Measurements from ENCODE around the gene NSUN2. TPM values are rescaled to one million over a fixed set of nuclear protein-coding genes. Genes with fewer than 3 reads are reported as not detected.

NSUN2 gene
- polyA plus RNA-seq (2013, experiment 1 of 2): 23.3 TPM
- polyA plus RNA-seq (2013, experiment 2 of 2): 22.9 TPM

GRCh38 chr5:6632888-6633468 is at the start of gene NSUN2, which contains the start of gene SRD5A1:
Gene NSUN2 (minus strand): TSS chr5:6633044. CDS start chr5:6632979, 65 bp downstream.
Gene SRD5A1 (plus strand): TSS chr5:6633440. CDS start chr5:6633577, 137 bp downstream.
- Histone ChIP-seq H2AFZ (ENCODE audit: low read depth, low read length) (peak within 1 kb of the TSS; percentile 83), H3K4ac (ENCODE audit: low read depth in 1 of 2, low read length in 2 of 2) (peak within 1 kb of the TSS; percentile 89 to 91), H3K27ac (ENCODE audit: low read length, poor library complexity, severe bottlenecking) (peak within 1 kb of the TSS; percentile 97), H2BK120ac (ENCODE audit: low read depth, low read length) (peak within 1 kb of the TSS; percentile 58), H3K14ac (ENCODE audit: low read length in 2 of 2) (peak within 1 kb of the TSS in 1 of 2 experiments; percentile 93), H2BK15ac (ENCODE audit: low read depth, poor library complexity, severe bottlenecking) (peak within 1 kb of the TSS; percentile 97), H2BK5ac (ENCODE audit: low read depth, low read length, poor library complexity, severe bottlenecking) (peak within 1 kb of the TSS; percentile 99), H2AK5ac (ENCODE audit: low read length, severe bottlenecking) (no peak within 1 kb of the TSS), H3K4me2 (ENCODE audit: low read length, poor library complexity, severe bottlenecking) (peak within 1 kb of the TSS; percentile 90), H3K79me1 (replicated peaks; ENCODE audit: low read length, poor library complexity, severe bottlenecking) (peaks cover 25% of the 10 kb centered on the region), H3K9me3 (ENCODE audit: control insufficient read depth, low read length) (no peaks in the 10 kb centered on the region), H3K23ac (ENCODE audit: low read length in 2 of 2) (peak within 1 kb of the TSS; percentile 46), H4K8ac (ENCODE audit: low read length) (peak within 1 kb of the TSS; percentile 82), H4K91ac (ENCODE audit: low read length) (no peak within 1 kb of the TSS), H3K4me3 (ENCODE audit: insufficient read depth in 1 of 2, low read depth in 1 of 2, low read length in 2 of 2) (peak within 1 kb of the TSS; percentile 93 to 96), H3K27me3 (ENCODE audit: control insufficient read depth in 1 of 2, insufficient read depth in 1 of 2, low read length in 2 of 2) (no peaks in the 10 kb centered on the region), H3K36me3 (ENCODE audit: control insufficient read depth in 1 of 2, insufficient read depth in 2 of 2, low read depth in 1 of 2, low read length in 2 of 2) (peaks cover 23 to 36% of the 10 kb centered on the region in 2 experiments), H3K9ac (ENCODE audit: low read length) (peak within 1 kb of the TSS; percentile 100), H3K18ac (ENCODE audit: low read depth in 1 of 2, low read length in 2 of 2) (peak within 1 kb of the TSS; percentile 89 to 91), H3K4me1 (ENCODE audit: control insufficient read depth, insufficient read depth, low read depth, low read length) (peaks cover 5% of the 10 kb centered on the region), H2BK12ac (ENCODE audit: low read length in 2 of 2) (no peak within 1 kb of the TSS)
- WGBS: under 1% methylated on average over 66 of the region's 66 CpGs
- DNase-seq: peak; percentile 90

- Histone ChIP-seq H3K4me3 (ENCODE audit: insufficient read depth in 1 of 2, low read depth in 1 of 2, low read length in 2 of 2) (no peak overlapping the region), H2BK12ac (ENCODE audit: low read length in 2 of 2) (no peak overlapping the region), H3K23ac (ENCODE audit: low read length in 2 of 2) (no peak overlapping the region), H3K18ac (ENCODE audit: low read depth in 1 of 2, low read length in 2 of 2) (no peak overlapping the region), H2BK5ac (ENCODE audit: low read depth, low read length, poor library complexity, severe bottlenecking) (no peak overlapping the region), H3K27ac (ENCODE audit: low read length, poor library complexity, severe bottlenecking) (no peak overlapping the region), H2BK15ac (ENCODE audit: low read depth, poor library complexity, severe bottlenecking) (no peak overlapping the region), H3K27me3 (ENCODE audit: control insufficient read depth in 1 of 2, insufficient read depth in 1 of 2, low read length in 2 of 2) (peaks cover 4 to 9% of the 10 kb centered on the region in 2 experiments), H2AFZ (ENCODE audit: low read depth, low read length) (no peak overlapping the region), H3K9me3 (ENCODE audit: control insufficient read depth, low read length) (no peaks in the 10 kb centered on the region), H3K4me2 (ENCODE audit: low read length, poor library complexity, severe bottlenecking) (no peak overlapping the region), H3K36me3 (ENCODE audit: control insufficient read depth in 1 of 2, insufficient read depth in 2 of 2, low read depth in 1 of 2, low read length in 2 of 2) (no peaks in the 10 kb centered on the region), H4K8ac (ENCODE audit: low read length) (no peak overlapping the region), H2AK5ac (ENCODE audit: low read length, severe bottlenecking) (no peak overlapping the region), H3K4me1 (ENCODE audit: control insufficient read depth, insufficient read depth, low read depth, low read length) (peaks cover 2% of the 10 kb centered on the region), H3K14ac (ENCODE audit: low read length in 2 of 2) (no peak overlapping the region), H3K4ac (ENCODE audit: low read depth in 1 of 2, low read length in 2 of 2) (no peak overlapping the region), H4K91ac (ENCODE audit: low read length) (no peak overlapping the region), H3K79me1 (replicated peaks; ENCODE audit: low read length, poor library complexity, severe bottlenecking) (no peaks in the 10 kb centered on the region), H2BK120ac (ENCODE audit: low read depth, low read length) (no peak overlapping the region), H3K9ac (ENCODE audit: low read length) (no peak overlapping the region)
- no peak for DNase-seq
- 65% methylated on average over 11 of the region's 11 CpGs for WGBS
Measured at GRCh38 chr5:6682239-6682638, 49.4 kb upstream of the NSUN2 start.

GRCh38 chr5:6681682-6682081 is 48.8 kb upstream of the NSUN2 start:
- H3K4me1 ChIP-seq (ENCODE audit: control insufficient read depth, insufficient read depth, low read depth, low read length): no peaks in the 10 kb centered on the region
- peak overlapping the region in 1 of 2 experiments; percentile 8 for H3K14ac ChIP-seq (ENCODE audit: low read length in 2 of 2)
- WGBS: 44% methylated on average over 2 of the region's 2 CpGs
- no peaks in the 10 kb centered on the region for H3K79me1 ChIP-seq (replicated peaks; ENCODE audit: low read length, poor library complexity, severe bottlenecking)
- H3K4ac ChIP-seq (ENCODE audit: low read depth in 1 of 2, low read length in 2 of 2): no peak overlapping the region
- H2BK5ac ChIP-seq (ENCODE audit: low read depth, low read length, poor library complexity, severe bottlenecking): no peak overlapping the region
- no peak overlapping the region for H2AK5ac ChIP-seq (ENCODE audit: low read length, severe bottlenecking)
- H3K4me2 ChIP-seq (ENCODE audit: low read length, poor library complexity, severe bottlenecking): no peak overlapping the region
- DNase-seq: no peak
- H3K23ac ChIP-seq (ENCODE audit: low read length in 2 of 2): no peak overlapping the region
- H2BK12ac ChIP-seq (ENCODE audit: low read length in 2 of 2): no peak overlapping the region
- H3K4me3 ChIP-seq (ENCODE audit: insufficient read depth in 1 of 2, low read depth in 1 of 2, low read length in 2 of 2): no peak overlapping the region
- H2BK15ac ChIP-seq (ENCODE audit: low read depth, poor library complexity, severe bottlenecking): no peak overlapping the region
- H3K27me3 ChIP-seq (ENCODE audit: control insufficient read depth in 1 of 2, insufficient read depth in 1 of 2, low read length in 2 of 2): peaks cover 4 to 9% of the 10 kb centered on the region in 2 experiments
- H3K9me3 ChIP-seq (ENCODE audit: control insufficient read depth, low read length): no peaks in the 10 kb centered on the region
- H3K9ac ChIP-seq (ENCODE audit: low read length): no peak overlapping the region
- H4K91ac ChIP-seq (ENCODE audit: low read length): no peak overlapping the region
- H2AFZ ChIP-seq (ENCODE audit: low read depth, low read length): no peak overlapping the region
- H2BK120ac ChIP-seq (ENCODE audit: low read depth, low read length): no peak overlapping the region
- H3K36me3 ChIP-seq (ENCODE audit: control insufficient read depth in 1 of 2, insufficient read depth in 2 of 2, low read depth in 1 of 2, low read length in 2 of 2): no peaks in the 10 kb centered on the region
- no peak overlapping the region for H4K8ac ChIP-seq (ENCODE audit: low read length)
- no peak overlapping the region for H3K18ac ChIP-seq (ENCODE audit: low read depth in 1 of 2, low read length in 2 of 2)
- no peak overlapping the region for H3K27ac ChIP-seq (ENCODE audit: low read length, poor library complexity, severe bottlenecking)

- Histone ChIP-seq H3K4ac (ENCODE audit: low read depth in 1 of 2, low read length in 2 of 2) (no peak overlapping the region), H3K9me3 (ENCODE audit: control insufficient read depth, low read length) (no peaks in the 10 kb centered on the region), H2BK5ac (ENCODE audit: low read depth, low read length, poor library complexity, severe bottlenecking) (no peak overlapping the region), H3K4me3 (ENCODE audit: insufficient read depth in 1 of 2, low read depth in 1 of 2, low read length in 2 of 2) (no peak overlapping the region), H2BK12ac (ENCODE audit: low read length in 2 of 2) (no peak overlapping the region), H3K27me3 (ENCODE audit: control insufficient read depth in 1 of 2, insufficient read depth in 1 of 2, low read length in 2 of 2) (peaks cover 4 to 9% of the 10 kb centered on the region in 2 experiments), H3K23ac (ENCODE audit: low read length in 2 of 2) (no peak overlapping the region), H3K4me1 (ENCODE audit: control insufficient read depth, insufficient read depth, low read depth, low read length) (no peaks in the 10 kb centered on the region), H3K14ac (ENCODE audit: low read length in 2 of 2) (no peak overlapping the region), H2BK120ac (ENCODE audit: low read depth, low read length) (no peak overlapping the region), H4K91ac (ENCODE audit: low read length) (no peak overlapping the region), H4K8ac (ENCODE audit: low read length) (no peak overlapping the region), H3K27ac (ENCODE audit: low read length, poor library complexity, severe bottlenecking) (no peak overlapping the region), H3K9ac (ENCODE audit: low read length) (no peak overlapping the region), H2AFZ (ENCODE audit: low read depth, low read length) (no peak overlapping the region), H3K36me3 (ENCODE audit: control insufficient read depth in 1 of 2, insufficient read depth in 2 of 2, low read depth in 1 of 2, low read length in 2 of 2) (no peaks in the 10 kb centered on the region), H2AK5ac (ENCODE audit: low read length, severe bottlenecking) (no peak overlapping the region), H2BK15ac (ENCODE audit: low read depth, poor library complexity, severe bottlenecking) (no peak overlapping the region), H3K79me1 (replicated peaks; ENCODE audit: low read length, poor library complexity, severe bottlenecking) (no peaks in the 10 kb centered on the region), H3K18ac (ENCODE audit: low read depth in 1 of 2, low read length in 2 of 2) (no peak overlapping the region), H3K4me2 (ENCODE audit: low read length, poor library complexity, severe bottlenecking) (no peak overlapping the region)
- DNase-seq: no peak
- WGBS: 73% methylated on average over 4 of the region's 6 CpGs
Measured at GRCh38 chr5:6680922-6681321, 48.1 kb upstream of the NSUN2 start.

Measured in mesenchymal stem cell (in vitro differentiated cells and primary cell).